Thymus (tissue), 11 donors: ENCODE data around the gene DUSP15. TPM values are rescaled to one million over a fixed set of nuclear protein-coding genes. Genes with fewer than 3 reads are reported as not detected.
A peak's percentile ranks its signal among the peaks of the same experiment; 100 is the strongest.

ENCODE experiments used
- DNase-seq, 9 donors: peaks; one replicate each; pipeline ENCODE4 v3.0.0-alpha.2; 2013; ENCODE audit warnings: low spot score in 9 of 9, low read depth in 6 of 9, missing footprints in 1 of 9
- H3K27ac ChIP-seq, 2 donors: one replicate each; pipeline ENCODE4 v1.5.1; 2013; ENCODE audit warnings: control low read depth in 1 of 2, low read depth in 1 of 2, low read length in 1 of 2, mild to moderate bottlenecking in 1 of 2, moderate library complexity in 1 of 2
- H3K27me3 ChIP-seq, 2 donors: one replicate each; pipeline ENCODE4 v1.5.1; 2013; ENCODE audit warnings: low read length in 1 of 2; ENCODE audit not compliant: control insufficient read depth in 2 of 2, insufficient read depth in 1 of 2
- H3K36me3 ChIP-seq, 2 donors: one replicate each; pipeline ENCODE4 v1.5.1; 2013; ENCODE audit warnings: low read length in 1 of 2, mild to moderate bottlenecking in 1 of 2, moderate library complexity in 1 of 2; ENCODE audit not compliant: control insufficient read depth in 2 of 2, insufficient read depth in 2 of 2
- H3K4me1 ChIP-seq, 2 donors: one replicate each; pipeline ENCODE4 v1.5.1; 2013; ENCODE audit warnings: low read length in 2 of 2; ENCODE audit not compliant: control insufficient read depth in 2 of 2, insufficient read depth in 2 of 2
- H3K4me3 ChIP-seq, 2 donors: one replicate each; pipeline ENCODE4 v1.5.1; 2013; ENCODE audit warnings: low read length in 2 of 2, control low read depth in 1 of 2, mild to moderate bottlenecking in 1 of 2
- H3K9me3 ChIP-seq, 2 donors: one replicate each; pipeline ENCODE4 v1.5.1; 2013; ENCODE audit warnings: low read length in 1 of 2, mild to moderate bottlenecking in 1 of 2; ENCODE audit not compliant: control insufficient read depth in 2 of 2, insufficient read depth in 1 of 2
- WGBS: extraction: QIAGEN DNeasy Blood & Tissue Kit; methylation state at CpG from one replicate; pipeline ENCODE4 v1.1.7; 2013; 5-methylcytosine and 5-hydroxymethylcytosine counted together
- polyA plus RNA-seq: library from polyadenylated mRNA; stranded (reverse); fragments of 200-250 nt; gene quantifications from one replicate; pipeline ENCODE4 v1.2.3, GENCODE V29; 2013
- total RNA-seq: library from RNA; stranded (reverse); fragments of 120-200 nt; gene quantifications from one replicate; pipeline ENCODE4 v1.2.4, GENCODE V29; 2013
- donor health status: healthy.

DUSP15 gene
- total and polyA plus RNA-seq, 2 donors = 0.76 to 1.6 TPM

- H3K4me3 ChIP-seq = no peak overlapping the region
- no peak overlapping the region for H3K27ac ChIP-seq
These were observed 25.7 kb upstream of the DUSP15 start for GRCh38 chr20:31896049-31896448.

GRCh38 chr20:31894980-31895675 lies 24.8 kb upstream of the DUSP15 start:
- Histone ChIP-seq H3K36me3 (no peaks in the 10 kb centered on the region), H3K9me3 (no peaks in the 10 kb centered on the region), H3K27ac (no peak overlapping the region), H3K4me3 (no peak overlapping the region), H3K4me1 (no peaks in the 10 kb centered on the region), H3K27me3 (no peaks in the 10 kb centered on the region)
- DNase-seq = peak in 4 of 9 donors; percentile 6 to 46 (median 17)
- 60% methylated on average over 8 of the region's 8 CpGs for WGBS

More at GRCh38 chr20:31896049-31896448, 25.7 kb upstream of the DUSP15 start:
- DNase-seq = no peak
- H3K27me3 ChIP-seq = no peaks in the 10 kb centered on the region
- H3K4me1 ChIP-seq = no peaks in the 10 kb centered on the region
- no peaks in the 10 kb centered on the region for H3K9me3 ChIP-seq
- no peaks in the 10 kb centered on the region for H3K36me3 ChIP-seq
- 98% methylated on average over 9 of the region's 9 CpGs for WGBS

- H3K36me3 ChIP-seq = no peaks in the 10 kb centered on the region
- no peak overlapping the region for H3K4me3 ChIP-seq
- H3K4me1 ChIP-seq = no peaks in the 10 kb centered on the region
- DNase-seq = no peak
- no peaks in the 10 kb centered on the region for H3K9me3 ChIP-seq
- H3K27me3 ChIP-seq = peaks cover 0 to 3% of the 10 kb centered on the region in 2 donors
- H3K27ac ChIP-seq = no peak overlapping the region
- 89% methylated on average over 8 of the region's 8 CpGs for WGBS
These were observed 20.3 kb upstream of the DUSP15 start for GRCh38 chr20:31890646-31891045.

GRCh38 chr20:31883829-31884228 lies 13.5 kb upstream of the DUSP15 start:
- no peak overlapping the region for H3K27ac ChIP-seq
- no peak for DNase-seq
- peaks cover 0 to 3% of the 10 kb centered on the region in 2 donors for H3K4me1 ChIP-seq
- no peaks in the 10 kb centered on the region for H3K36me3 ChIP-seq
- H3K27me3 ChIP-seq = peaks cover 3 to 12% of the 10 kb centered on the region in 2 donors
- no peak overlapping the region for H3K4me3 ChIP-seq
- no peaks in the 10 kb centered on the region for H3K9me3 ChIP-seq

GRCh38 chr20:31881945-31882344 lies 11.6 kb upstream of the DUSP15 start:
- H3K9me3 ChIP-seq = no peaks in the 10 kb centered on the region
- no peak for DNase-seq
- no peaks in the 10 kb centered on the region for H3K36me3 ChIP-seq
- H3K4me3 ChIP-seq = no peak overlapping the region
- no peak overlapping the region for H3K27ac ChIP-seq
- H3K4me1 ChIP-seq = peaks cover 0 to 3% of the 10 kb centered on the region in 2 donors
- whole genome bisulfite sequencing = 82% methylated on average over 5 of the region's 5 CpGs
- H3K27me3 ChIP-seq = peaks cover 7 to 14% of the 10 kb centered on the region in 2 donors

- DNase-seq = peak in 8 of 9 donors; percentile 51 to 86 (median 65)
- no peaks in the 10 kb centered on the region for H3K9me3 ChIP-seq
- no peaks in the 10 kb centered on the region for H3K36me3 ChIP-seq
- H3K27me3 ChIP-seq = peaks cover 7 to 14% of the 10 kb centered on the region in 2 donors
- H3K27ac ChIP-seq = no peak overlapping the region
- H3K4me3 ChIP-seq = peak overlapping the region; percentile 39 to 60
- WGBS = 11% methylated on average over 45 of the region's 45 CpGs
- H3K4me1 ChIP-seq = peaks cover 0 to 3% of the 10 kb centered on the region in 2 donors
These were observed 9.0 kb upstream of the DUSP15 start for GRCh38 chr20:31879143-31879987.

- DNase-seq = no peak
- Histone ChIP-seq H3K4me1 (peaks cover 0 to 3% of the 10 kb centered on the region in 2 donors), H3K36me3 (no peaks in the 10 kb centered on the region), H3K27ac (no peak overlapping the region), H3K9me3 (no peaks in the 10 kb centered on the region), H3K4me3 (no peak overlapping the region), H3K27me3 (peaks cover 8 to 21% of the 10 kb centered on the region in 2 donors)
These were observed 7.4 kb upstream of the DUSP15 start for GRCh38 chr20:31877684-31878083.

- Histone ChIP-seq H3K27me3 (peaks cover 21 to 40% of the 10 kb centered on the region in 2 donors), H3K4me3 (no peak overlapping the region), H3K9me3 (no peaks in the 10 kb centered on the region), H3K4me1 (peaks cover 0 to 3% of the 10 kb centered on the region in 2 donors), H3K36me3 (no peaks in the 10 kb centered on the region), H3K27ac (no peak overlapping the region)
- no peak for DNase-seq
- WGBS = 21% methylated on average over 2 of the region's 2 CpGs
These were observed 5.3 kb upstream of the DUSP15 start for GRCh38 chr20:31875671-31876070.

- no peaks in the 10 kb centered on the region for H3K36me3 ChIP-seq
- WGBS = 97% methylated on average over 6 of the region's 6 CpGs
- H3K4me3 ChIP-seq = no peak overlapping the region
- H3K9me3 ChIP-seq = no peaks in the 10 kb centered on the region
- no peak overlapping the region for H3K27ac ChIP-seq
- H3K27me3 ChIP-seq = peaks cover 33 to 59% of the 10 kb centered on the region in 2 donors
- DNase-seq = no peak
- peaks cover 0 to 4% of the 10 kb centered on the region in 2 donors for H3K4me1 ChIP-seq
These were observed 2.1 kb upstream of the DUSP15 start for GRCh38 chr20:31872406-31872805.
